ENCODE measurements around the gene CARMIL1. TPM values are rescaled to one million over a fixed set of nuclear protein-coding genes. Genes with fewer than 3 reads are reported as not detected.

The CARMIL1 gene
- total and polyA plus RNA-seq, 2 of the 8 experiments (the other 6 are each of a cell fraction or from before 2014, with no cell fraction given), result 20.3 to 40.4 TPM

DNA sequence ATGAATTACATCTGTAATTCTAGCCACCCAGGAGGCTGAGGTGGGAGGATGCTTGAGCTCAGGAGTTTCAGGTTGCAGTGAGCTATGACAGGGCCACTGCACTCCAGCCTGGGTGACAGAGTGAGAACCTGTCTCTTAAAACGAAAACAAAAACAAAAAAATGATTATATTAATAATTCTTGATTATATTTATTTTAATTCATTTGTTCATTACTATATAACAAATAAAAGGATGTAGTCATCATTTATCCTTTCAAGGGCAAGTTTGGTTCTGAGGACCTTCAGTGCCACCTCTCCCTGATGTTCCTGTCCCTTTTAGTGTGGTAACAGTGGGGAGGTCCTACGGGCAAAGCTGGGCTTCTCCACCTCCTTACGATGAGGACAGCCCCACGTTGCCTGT is 205.7 kb downstream of the CARMIL1 start:
- H4K20me1 ChIP-seq (replicated peaks in 1 of 2; ENCODE audit: control insufficient read depth in 1 of 2, insufficient read depth in 2 of 2, low read length in 2 of 2), result no peaks in the 10 kb centered on the region
- H3K27ac ChIP-seq (ENCODE audit: low read depth, low read length), result no peak overlapping the region
- no peaks in the 10 kb centered on the region for H3K27me3 ChIP-seq (replicated peaks in 1 of 4; ENCODE audit: control insufficient read depth in 3 of 4, extremely low read depth in 1 of 4, insufficient read depth in 3 of 4, low read length in 3 of 4)
- H3K4me2 ChIP-seq (ENCODE audit: insufficient read depth in 1 of 2, low read depth in 2 of 2, low read length in 2 of 2), result no peak overlapping the region
- H3K18ac ChIP-seq (ENCODE audit: extremely low read depth, low read length), result no peak overlapping the region
- no peak overlapping the region for H3K14ac ChIP-seq (ENCODE audit: insufficient read length)
- no peaks in the 10 kb centered on the region for H3K79me2 ChIP-seq (ENCODE audit: control insufficient read depth in 1 of 2, insufficient read depth in 2 of 2, low read length in 2 of 2)
- no peak overlapping the region for H2BK20ac ChIP-seq (ENCODE audit: low read length)
- peaks cover 0 to 8% (median 3%) of the 10 kb centered on the region in 4 experiments; a peak in 3 of 8 replicates for H3K36me3 ChIP-seq (ENCODE audit: control insufficient read depth in 2 of 4, insufficient read depth in 4 of 4, low read length in 3 of 4)
- ChIA-PET CTCF (ENCODE audit: partially characterized antibody) (interaction anchor here (1.4 to 1.6 kb wide), 2 partner anchors 11 to 205 kb away, joined by 3 to 6 read pairs; partner anchors contain the start of gene CARMIL1), POLR2A (ENCODE audit: partially characterized antibody) (no interaction called here)
- no peak overlapping the region for H3K4me3 ChIP-seq (ENCODE audit: extremely low read depth in 1 of 4, insufficient read depth in 2 of 4, low read depth in 3 of 4, low read length in 4 of 4)
- H3K9me3 ChIP-seq (ENCODE audit: insufficient read depth in 2 of 2, low read depth in 1 of 2, low read length in 1 of 2), result no peaks in the 10 kb centered on the region
- no peak overlapping the region for H3K23ac ChIP-seq (ENCODE audit: insufficient read length)
- no peak overlapping the region for H4K5ac ChIP-seq (ENCODE audit: insufficient read length, low read depth, low read length)
- H3K23me2 ChIP-seq (ENCODE audit: low read depth, low read length), result no peaks in the 10 kb centered on the region
- FAIRE-seq (no peak), DNase-seq (ENCODE audit: low read depth in 1 of 2, low spot score in 2 of 2) (no peak)
- H2AK5ac ChIP-seq (ENCODE audit: low read depth, low read length), result no peak overlapping the region
- H2BK15ac ChIP-seq (ENCODE audit: low read length), result no peak overlapping the region
- H4K91ac ChIP-seq (replicated peaks; ENCODE audit: insufficient read length, low read length), result no peak overlapping the region
- H3K9ac ChIP-seq (replicated peaks in 1 of 4; ENCODE audit: extremely low read depth in 1 of 4, low read depth in 3 of 4, low read length in 3 of 4), result no peak overlapping the region
- no peak overlapping the region for H3K56ac ChIP-seq (replicated peaks; ENCODE audit: insufficient read length, low read depth, low read length)
- no peaks in the 10 kb centered on the region for H3K79me1 ChIP-seq (ENCODE audit: low read depth, low read length)
- H4K8ac ChIP-seq (ENCODE audit: extremely low read depth, insufficient read depth, low read length), result no peak overlapping the region
- no peak overlapping the region for H2BK120ac ChIP-seq (replicated peaks; ENCODE audit: low read depth, low read length)
- no peak overlapping the region for H3K4ac ChIP-seq (replicated peaks; ENCODE audit: insufficient read length, low read depth, low read length)
- no peak overlapping the region for H2AFZ ChIP-seq (ENCODE audit: low read length)
- no peak overlapping the region for H2BK12ac ChIP-seq (ENCODE audit: low read depth, low read length)
- H3K4me1 ChIP-seq (replicated peaks in 1 of 4; ENCODE audit: control insufficient read depth in 3 of 4, insufficient read depth in 4 of 4, low read length in 3 of 4), result no peaks in the 10 kb centered on the region
- WGBS, 2 experiments (ENCODE audit: extremely low coverage in 1 of 2, insufficient coverage in 1 of 2, insufficient read length in 1 of 2, insufficient replicate concordance in 2 of 2, low coverage in 1 of 2, low lambda C conversion rate in 2 of 2, missing lambda C conversion rate in 1 of 2), result 94% methylated on average over 4 of the region's 4 CpGs; no CpG with 5 or more reads in 1 of the 2 experiments
- H2BK5ac ChIP-seq (ENCODE audit: low read depth, low read length), result no peak overlapping the region
- TF ChIP-seq NRF1 (IDR thresholded peaks at IDR 0.05; ENCODE audit: low read depth, low read length), result no peak
- no peak for TF ChIP-seq RAD21 (IDR thresholded peaks at IDR 0.05 in 1 of 2, conservative IDR thresholded peaks at IDR 0.05 in 1 of 2; ENCODE audit: low read depth in 2 of 2, low read length in 2 of 2)
- TF ChIP-seq, protein P1, sequence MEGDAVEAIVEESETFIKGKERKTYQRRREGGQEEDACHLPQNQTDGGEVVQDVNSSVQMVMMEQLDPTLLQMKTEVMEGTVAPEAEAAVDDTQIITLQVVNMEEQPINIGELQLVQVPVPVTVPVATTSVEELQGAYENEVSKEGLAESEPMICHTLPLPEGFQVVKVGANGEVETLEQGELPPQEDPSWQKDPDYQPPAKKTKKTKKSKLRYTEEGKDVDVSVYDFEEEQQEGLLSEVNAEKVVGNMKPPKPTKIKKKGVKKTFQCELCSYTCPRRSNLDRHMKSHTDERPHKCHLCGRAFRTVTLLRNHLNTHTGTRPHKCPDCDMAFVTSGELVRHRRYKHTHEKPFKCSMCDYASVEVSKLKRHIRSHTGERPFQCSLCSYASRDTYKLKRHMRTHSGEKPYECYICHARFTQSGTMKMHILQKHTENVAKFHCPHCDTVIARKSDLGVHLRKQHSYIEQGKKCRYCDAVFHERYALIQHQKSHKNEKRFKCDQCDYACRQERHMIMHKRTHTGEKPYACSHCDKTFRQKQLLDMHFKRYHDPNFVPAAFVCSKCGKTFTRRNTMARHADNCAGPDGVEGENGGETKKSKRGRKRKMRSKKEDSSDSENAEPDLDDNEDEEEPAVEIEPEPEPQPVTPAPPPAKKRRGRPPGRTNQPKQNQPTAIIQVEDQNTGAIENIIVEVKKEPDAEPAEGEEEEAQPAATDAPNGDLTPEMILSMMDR (IDR thresholded peaks at IDR 0.05; ENCODE audit: control extremely low read depth in 1 of 3, insufficient read depth in 1 of 3, low read depth in 1 of 3, low read length in 3 of 3), result no peak
- no peak for TF ChIP-seq SP4 (IDR thresholded peaks at IDR 0.05; ENCODE audit: low read length)
- no peak for TF ChIP-seq SRF (IDR thresholded peaks at IDR 0.05; ENCODE audit: low read depth, low read length)
- TF ChIP-seq ASH2L (IDR thresholded peaks at IDR 0.05; ENCODE audit: low read length), result no peak
- no peak for TF ChIP-seq SP2 (IDR thresholded peaks at IDR 0.05; ENCODE audit: low read length)
- TF ChIP-seq TBP (IDR thresholded peaks at IDR 0.05; ENCODE audit: low read depth, low read length), result no peak
- no peak for TF ChIP-seq CTBP2 (IDR thresholded peaks at IDR 0.05; ENCODE audit: borderline replicate concordance, insufficient read depth, insufficient read length, low read length)
- no peak for TF ChIP-seq ZNF274 (IDR thresholded peaks at IDR 0.05; ENCODE audit: borderline replicate concordance, extremely low read depth, low read length)
- TF ChIP-seq, protein P2, sequence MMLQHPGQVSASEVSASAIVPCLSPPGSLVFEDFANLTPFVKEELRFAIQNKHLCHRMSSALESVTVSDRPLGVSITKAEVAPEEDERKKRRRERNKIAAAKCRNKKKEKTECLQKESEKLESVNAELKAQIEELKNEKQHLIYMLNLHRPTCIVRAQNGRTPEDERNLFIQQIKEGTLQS (IDR thresholded peaks at IDR 0.05; ENCODE audit: insufficient read depth, low read depth, low read length), result no peak
- TF ChIP-seq POLR2A (IDR thresholded peaks at IDR 0.05; ENCODE audit: control extremely low read depth in 1 of 2, low read depth in 2 of 2, low read length in 2 of 2), result no peak

All from H1 (cell line).